Kidney (tissue), 14 donors: ENCODE data around the gene SLC25A39. TPM values are rescaled to one million over a fixed set of nuclear protein-coding genes. Genes with fewer than 3 reads are reported as not detected.

Experiments
- DNase-seq, 5 donors: peaks; one replicate each; pipeline ENCODE4 v3.0.0-alpha.2; 2013 to 2020
- FAIRE-seq: peaks from 2 replicates; lab custom pipeline; 2012; peaks lifted over from hg19 to GRCh38; lab: Jason Lieb, UNC
- H3K27ac ChIP-seq, 2 donors: one replicate each; pipeline ENCODE4 v1.7.0; 2013; ENCODE audit warnings: low read depth in 2 of 2, low read length in 2 of 2, inconsistent platforms in 1 of 2
- H3K27me3 ChIP-seq: one replicate; pipeline ENCODE4 v1.7.1; 2013; ENCODE audit warnings: low read length, inconsistent platforms; ENCODE audit not compliant: control insufficient read depth, insufficient read depth
- H3K36me3 ChIP-seq, 3 donors: one replicate each; pipeline versions ENCODE4 v1.7.0 to v1.7.1; 2013; ENCODE audit warnings: low read length in 3 of 3, control low read depth in 1 of 3, inconsistent platforms in 1 of 3; ENCODE audit not compliant: insufficient read depth in 3 of 3, control insufficient read depth in 2 of 3
- H3K4me1 ChIP-seq, 3 donors: one replicate each; pipeline versions ENCODE4 v1.7.0 to v1.7.1; 2013; ENCODE audit warnings: low read length in 3 of 3, inconsistent platforms in 1 of 3, low read depth in 1 of 3; ENCODE audit not compliant: control insufficient read depth in 2 of 3, insufficient read depth in 2 of 3
- H3K4me3 ChIP-seq, 3 donors: one replicate each; pipeline versions ENCODE4 v1.7.0 to v1.8.1; 2013; ENCODE audit warnings: low read length in 3 of 3, control low read depth in 1 of 3, inconsistent platforms in 1 of 3
- H3K9ac ChIP-seq, 3 donors: one replicate each; pipeline versions ENCODE4 v1.7.0 to v1.7.1; 2013; ENCODE audit warnings: low read length in 3 of 3, control low read depth in 1 of 3, inconsistent platforms in 1 of 3
- H3K9me3 ChIP-seq, 3 donors: one replicate each; pipeline versions ENCODE4 v1.7.0 to v1.7.1; 2013; ENCODE audit warnings: low read length in 3 of 3, control low read depth in 1 of 3, inconsistent platforms in 1 of 3; ENCODE audit not compliant: control insufficient read depth in 2 of 3, insufficient read depth in 1 of 3
- intact Hi-C: fragments of 100-400 bp; cut with DNase I; formaldehyde crosslinking; loops from one replicate; pipeline ENCODE4 v1.11.1; 2022
- polyA plus RNA-seq: library from polyadenylated mRNA; stranded (reverse); fragments of 350-450 nt; fragmentation: Illumina TruSeq; extraction: RNeasy Lipid Tissue Mini Kit (QIAGEN cat#74804); gene quantifications from one replicate; pipeline ENCODE4 v1.2.3, GENCODE V29; 2014; ENCODE audit warnings: low read depth, low replicate concordance; ENCODE audit not compliant: insufficient read depth
- total RNA-seq: library from RNA; stranded (reverse); fragmentation: NEBNext Ultra II Directional; extraction: Animal tissue kit (Norgen Biotek cat#: 25700); gene quantifications from one replicate; pipeline ENCODE4 v1.2.1, GENCODE V29; 2021
- TF ChIP-seq, protein P1 (sequence below): IDR thresholded peaks from 3 replicates; pipeline ENCODE4 v1.5.1; 2012; ENCODE audit warnings: mild to moderate bottlenecking, moderate library complexity, borderline replicate concordance; ENCODE audit not compliant: insufficient read depth; ENCODE audit errors: extremely low read depth
- donor health status: control.
- donor health status: control.
- donor health status: control.
- donor health status: control.
- donor health status: control.
- donor health status: DM: yes; HTN: yes; CAD: no.
- donor health status: Normal renal cell carcinoma (clear cell type).

The SLC25A39 gene
- total and polyA plus RNA-seq, 2 donors from 2014 or later, result 107 to 389 TPM

DNA sequence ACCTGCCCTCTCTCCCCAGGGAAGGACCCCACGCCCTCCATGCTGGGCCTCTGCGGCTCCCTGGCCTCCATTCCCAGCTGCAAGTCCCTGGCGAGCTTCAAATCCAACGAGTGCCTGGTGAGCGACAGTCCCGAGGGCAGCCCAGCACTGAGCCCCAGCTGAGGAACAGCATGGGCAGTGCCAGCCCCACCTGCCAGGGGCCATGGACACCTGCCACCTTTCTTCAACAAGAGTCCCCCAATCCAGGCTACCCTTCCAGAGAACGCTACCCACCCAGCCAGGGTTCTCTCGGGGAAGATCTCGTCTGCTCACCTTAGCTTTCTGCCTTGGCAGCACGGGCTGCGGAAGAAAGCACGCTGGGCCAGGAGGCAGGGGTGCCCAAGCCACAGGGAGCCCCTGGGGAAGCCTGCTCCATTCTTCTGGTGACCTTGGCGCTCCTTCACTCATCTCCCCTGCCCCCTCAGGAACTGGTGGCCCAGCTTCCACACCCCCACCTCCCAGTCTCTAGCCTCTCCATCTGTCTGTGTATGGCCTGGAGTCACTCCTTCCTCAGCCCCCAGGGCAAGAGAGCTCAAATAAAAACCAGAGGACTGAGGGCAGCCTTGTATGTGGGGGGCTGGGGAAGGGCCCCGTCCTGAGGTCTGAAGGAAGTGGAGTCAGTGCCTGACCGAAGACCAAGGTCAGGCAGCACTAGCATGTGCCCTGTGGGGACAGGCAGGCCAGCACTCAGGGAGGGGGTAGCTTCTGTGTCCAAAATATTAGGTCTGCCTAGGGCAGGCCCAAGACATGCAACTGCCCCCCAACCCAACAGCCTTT, 6.3 kb downstream of the SLC25A39 start:
- Histone ChIP-seq H3K9ac (no peak overlapping the region), H3K4me1 (peaks cover 0 to 8% (median 0%) of the 10 kb centered on the region in 3 donors), H3K9me3 (no peaks in the 10 kb centered on the region), H3K27me3 (peaks cover 19% of the 10 kb centered on the region), H3K36me3 (peaks cover 0 to 25% (median 16%) of the 10 kb centered on the region in 3 donors), H3K4me3 (no peak overlapping the region), H3K27ac (no peak overlapping the region)
- DNase-seq, result no peak
- no peak for FAIRE-seq
- TF ChIP-seq, protein P1, sequence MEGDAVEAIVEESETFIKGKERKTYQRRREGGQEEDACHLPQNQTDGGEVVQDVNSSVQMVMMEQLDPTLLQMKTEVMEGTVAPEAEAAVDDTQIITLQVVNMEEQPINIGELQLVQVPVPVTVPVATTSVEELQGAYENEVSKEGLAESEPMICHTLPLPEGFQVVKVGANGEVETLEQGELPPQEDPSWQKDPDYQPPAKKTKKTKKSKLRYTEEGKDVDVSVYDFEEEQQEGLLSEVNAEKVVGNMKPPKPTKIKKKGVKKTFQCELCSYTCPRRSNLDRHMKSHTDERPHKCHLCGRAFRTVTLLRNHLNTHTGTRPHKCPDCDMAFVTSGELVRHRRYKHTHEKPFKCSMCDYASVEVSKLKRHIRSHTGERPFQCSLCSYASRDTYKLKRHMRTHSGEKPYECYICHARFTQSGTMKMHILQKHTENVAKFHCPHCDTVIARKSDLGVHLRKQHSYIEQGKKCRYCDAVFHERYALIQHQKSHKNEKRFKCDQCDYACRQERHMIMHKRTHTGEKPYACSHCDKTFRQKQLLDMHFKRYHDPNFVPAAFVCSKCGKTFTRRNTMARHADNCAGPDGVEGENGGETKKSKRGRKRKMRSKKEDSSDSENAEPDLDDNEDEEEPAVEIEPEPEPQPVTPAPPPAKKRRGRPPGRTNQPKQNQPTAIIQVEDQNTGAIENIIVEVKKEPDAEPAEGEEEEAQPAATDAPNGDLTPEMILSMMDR, result no peak
- intact Hi-C loops, result no loop called here

GRCh38 chr17:44317545-44317944, 7.1 kb downstream of the SLC25A39 start:
- Histone ChIP-seq H3K27me3 (peaks cover 19% of the 10 kb centered on the region), H3K27ac (no peak overlapping the region), H3K36me3 (peaks cover 0 to 25% (median 16%) of the 10 kb centered on the region in 3 donors), H3K4me1 (peaks cover 0 to 8% (median 0%) of the 10 kb centered on the region in 3 donors), H3K9me3 (no peaks in the 10 kb centered on the region), H3K4me3 (no peak overlapping the region), H3K9ac (no peak overlapping the region)
- TF ChIP-seq, protein P1, result no peak
- intact Hi-C loops, result no loop called here
- DNase-seq (no peak), FAIRE-seq (no peak)

GRCh38 chr17:44315760-44316731, 8.6 kb downstream of the SLC25A39 start:
- Histone ChIP-seq H3K4me1 (peaks cover 0 to 4% (median 0%) of the 10 kb centered on the region in 3 donors), H3K27me3 (peaks cover 19% of the 10 kb centered on the region), H3K4me3 (no peak overlapping the region), H3K36me3 (peaks cover 0 to 10% (median 7%) of the 10 kb centered on the region in 3 donors), H3K27ac (no peak overlapping the region), H3K9me3 (no peaks in the 10 kb centered on the region), H3K9ac (no peak overlapping the region)
- TF ChIP-seq, protein P1, result no peak
- FAIRE-seq (no peak), DNase-seq (peak in 2 of 5 donors; percentile 42 to 47)
- intact Hi-C loops, result no loop called here
